Tibial nerve (tissue), 4 donors: ENCODE measurements around the gene NAIP. TPM values are rescaled to one million over a fixed set of nuclear protein-coding genes. Genes with fewer than 3 reads are reported as not detected.
"Not testable (repeated sequence)": the region's sequence is repeated elsewhere in the genome, so short reads cannot be mapped to it uniquely, and the experiment has no call there.

Experiments
- DNase-seq, 2 donors: peaks; one replicate each; pipeline ENCODE4 v3.0.0-alpha.2; 2019; ENCODE audit warnings: low spot score in 2 of 2
- H3K27ac ChIP-seq, 4 donors: fragments of 200-600 bp; sonication (generic) in 3 of 4; one replicate each; pipeline ENCODE4 v1.5.1; 2017 to 2019; ENCODE audit warnings: mild to moderate bottlenecking in 1 of 4
- H3K27me3 ChIP-seq, 2 donors: fragments of 200-600 bp; sonication (generic) in 1 of 2; one replicate each; pipeline versions ENCODE4 v1.5.1 to v1.6.0; 2017 to 2019
- H3K36me3 ChIP-seq, 3 donors: fragments of 200-600 bp; sonication (generic); one replicate each; pipeline ENCODE4 v1.5.1; 2018 to 2019
- H3K4me1 ChIP-seq, 4 donors: fragments of 200-600 bp; sonication (generic) in 3 of 4; one replicate each; pipeline ENCODE4 v1.5.1; 2017 to 2019
- H3K4me3 ChIP-seq, 4 donors: fragments of 200-600 bp; sonication (generic) in 3 of 4; one replicate each; pipeline ENCODE4 v1.5.1; 2017 to 2019; ENCODE audit warnings: mild to moderate bottlenecking in 1 of 4, moderate library complexity in 1 of 4
- H3K9me3 ChIP-seq, 4 donors: fragments of 200-600 bp; sonication (generic) in 3 of 4; one replicate each; pipeline ENCODE4 v1.5.1; 2017 to 2019
- EP300 ChIP-seq, 2 donors: sonication (generic); formaldehyde crosslinking; IDR thresholded peaks; one replicate each; pipeline ENCODE4 v1.6.1; 2017; ENCODE audit warnings: antibody characterized with exemption in 2 of 2, mild to moderate bottlenecking in 1 of 2
- POLR2A ChIP-seq, 2 donors: fragments of 450-650 bp; IDR thresholded peaks; one replicate each; pipeline ENCODE4 v1.6.1; 2017; ENCODE audit warnings: antibody characterized with exemption in 2 of 2, mild to moderate bottlenecking in 2 of 2, moderate library complexity in 2 of 2
- WGBS, 2 donors: methylation state at CpG; one replicate each; pipeline ENCODE4 v1.1.5; 2018; 5-methylcytosine and 5-hydroxymethylcytosine counted together
- total RNA-seq, 4 donors: library from RNA; depleted of rRNA; stranded (reverse); fragments of >200 nt; gene quantifications; one replicate each; pipeline ENCODE4 v1.1.0, GENCODE V29; 2016
- TF ChIP-seq, protein P1 (sequence below), 5 experiments: fragments of 200-600 bp in 3 of 5; fragments of 450-650 bp in 2 of 5; sonication (generic) in 3 of 5; IDR thresholded peaks; one replicate each; pipeline ENCODE4 v1.5.1; 2016 to 2019; ENCODE audit warnings: antibody characterized with exemption in 5 of 5, mild to moderate bottlenecking in 3 of 5, moderate library complexity in 2 of 5

The NAIP gene
- total RNA-seq, 4 donors from 2014 or later = 29.6 to 42.0 (median 35.5) TPM

DNA sequence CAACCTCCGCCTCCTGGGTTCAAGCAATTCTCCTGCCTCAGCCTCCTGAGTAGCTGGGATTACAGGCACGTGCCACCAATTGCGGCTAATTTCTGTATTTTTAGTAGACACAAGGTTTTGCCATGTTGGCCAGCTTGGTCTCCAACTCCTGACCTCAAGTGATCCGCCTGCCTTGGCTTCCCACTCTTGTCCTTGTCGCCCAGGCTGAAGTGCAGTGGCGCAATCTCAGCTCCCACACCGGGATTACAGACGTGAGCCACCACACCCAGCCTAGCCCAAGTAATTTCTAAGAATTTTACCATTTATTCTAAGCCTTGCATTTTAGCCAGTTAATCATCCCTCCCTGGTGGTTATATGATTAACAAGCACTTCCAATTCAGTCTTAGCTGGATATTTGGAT, 11.0 kb downstream of the NAIP start:
- DNase-seq = no peak
- Histone ChIP-seq H3K27ac (no peak overlapping the region), H3K9me3 (no peaks in the 10 kb centered on the region), H3K36me3 (no peaks in the 10 kb centered on the region), H3K27me3 (no peaks in the 10 kb centered on the region), H3K4me1 (no peaks in the 10 kb centered on the region), H3K4me3 (no peak overlapping the region)
- TF ChIP-seq POLR2A (IDR thresholded peaks at IDR 0.05) (no peak), EP300 (IDR thresholded peaks at IDR 0.05) (no peak)
- TF ChIP-seq, protein P1, sequence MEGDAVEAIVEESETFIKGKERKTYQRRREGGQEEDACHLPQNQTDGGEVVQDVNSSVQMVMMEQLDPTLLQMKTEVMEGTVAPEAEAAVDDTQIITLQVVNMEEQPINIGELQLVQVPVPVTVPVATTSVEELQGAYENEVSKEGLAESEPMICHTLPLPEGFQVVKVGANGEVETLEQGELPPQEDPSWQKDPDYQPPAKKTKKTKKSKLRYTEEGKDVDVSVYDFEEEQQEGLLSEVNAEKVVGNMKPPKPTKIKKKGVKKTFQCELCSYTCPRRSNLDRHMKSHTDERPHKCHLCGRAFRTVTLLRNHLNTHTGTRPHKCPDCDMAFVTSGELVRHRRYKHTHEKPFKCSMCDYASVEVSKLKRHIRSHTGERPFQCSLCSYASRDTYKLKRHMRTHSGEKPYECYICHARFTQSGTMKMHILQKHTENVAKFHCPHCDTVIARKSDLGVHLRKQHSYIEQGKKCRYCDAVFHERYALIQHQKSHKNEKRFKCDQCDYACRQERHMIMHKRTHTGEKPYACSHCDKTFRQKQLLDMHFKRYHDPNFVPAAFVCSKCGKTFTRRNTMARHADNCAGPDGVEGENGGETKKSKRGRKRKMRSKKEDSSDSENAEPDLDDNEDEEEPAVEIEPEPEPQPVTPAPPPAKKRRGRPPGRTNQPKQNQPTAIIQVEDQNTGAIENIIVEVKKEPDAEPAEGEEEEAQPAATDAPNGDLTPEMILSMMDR (IDR thresholded peaks at IDR 0.05) = no peak
- whole genome bisulfite sequencing, 2 donors = 81 to 90% methylated on average over 8 of the region's 8 CpGs

DNA sequence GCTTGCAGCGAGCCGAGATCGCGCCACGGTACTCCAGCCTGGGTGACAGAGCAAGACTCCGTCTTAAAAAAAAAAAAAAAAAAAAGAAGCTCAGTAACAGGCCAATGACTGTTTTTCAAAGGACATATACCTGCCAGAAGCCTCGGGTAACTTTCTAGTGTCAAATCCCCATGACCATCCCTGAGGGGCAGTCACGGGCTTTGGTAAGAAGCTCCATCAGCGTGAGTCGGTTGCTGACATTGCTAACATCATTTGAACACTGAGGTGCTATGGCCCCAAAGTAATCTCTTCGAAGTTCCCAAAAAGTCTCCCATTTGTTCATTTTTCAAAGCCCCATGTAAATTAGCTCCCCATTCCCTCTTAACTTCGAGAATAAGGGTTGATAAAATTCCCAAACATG, 11.6 kb downstream of the NAIP start:
- H3K4me1 ChIP-seq = no peaks in the 10 kb centered on the region
- 83 to 90% methylated on average over 12 of the region's 12 CpGs for WGBS, 2 donors
- no peaks in the 10 kb centered on the region for H3K27me3 ChIP-seq
- TF ChIP-seq POLR2A (IDR thresholded peaks at IDR 0.05) = no peak
- TF ChIP-seq, protein P1 (IDR thresholded peaks at IDR 0.05) = no peak
- no peak for TF ChIP-seq EP300 (IDR thresholded peaks at IDR 0.05)
- H3K4me3 ChIP-seq = no peak overlapping the region
- H3K36me3 ChIP-seq = no peaks in the 10 kb centered on the region
- no peaks in the 10 kb centered on the region for H3K9me3 ChIP-seq
- no peak for DNase-seq
- no peak overlapping the region for H3K27ac ChIP-seq

DNA sequence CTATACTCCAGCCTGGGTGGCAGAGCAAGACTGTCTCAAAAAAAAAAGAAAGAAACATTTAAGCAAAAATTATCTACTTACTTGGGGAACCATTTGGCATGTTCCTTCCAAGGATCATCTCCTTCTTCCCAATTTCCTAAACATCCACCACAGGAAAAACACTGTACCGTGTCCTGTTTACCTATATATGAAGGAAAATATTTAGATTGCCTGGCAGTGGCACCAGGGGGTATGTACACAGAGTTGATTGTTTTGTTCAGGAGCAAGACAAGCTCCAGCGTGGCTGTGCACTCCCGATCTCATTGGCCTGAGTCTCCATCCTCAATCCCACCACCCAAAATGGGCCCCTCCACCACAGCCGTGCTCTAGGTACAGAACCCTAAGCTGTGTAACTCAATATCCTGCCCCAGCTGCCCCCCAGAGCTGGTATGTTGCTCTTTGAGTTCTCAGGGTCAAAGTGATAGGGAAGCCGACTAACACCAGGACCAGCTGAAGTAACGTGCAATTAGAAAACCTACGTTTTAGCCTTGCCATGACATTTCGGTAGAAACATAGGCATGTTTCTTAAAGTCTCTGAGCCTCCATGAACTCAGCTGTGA, 13.8 kb downstream of the NAIP start:
- WGBS, 2 donors = 78 to 82% methylated on average over 8 of the region's 8 CpGs
- no peak for DNase-seq

DNA sequence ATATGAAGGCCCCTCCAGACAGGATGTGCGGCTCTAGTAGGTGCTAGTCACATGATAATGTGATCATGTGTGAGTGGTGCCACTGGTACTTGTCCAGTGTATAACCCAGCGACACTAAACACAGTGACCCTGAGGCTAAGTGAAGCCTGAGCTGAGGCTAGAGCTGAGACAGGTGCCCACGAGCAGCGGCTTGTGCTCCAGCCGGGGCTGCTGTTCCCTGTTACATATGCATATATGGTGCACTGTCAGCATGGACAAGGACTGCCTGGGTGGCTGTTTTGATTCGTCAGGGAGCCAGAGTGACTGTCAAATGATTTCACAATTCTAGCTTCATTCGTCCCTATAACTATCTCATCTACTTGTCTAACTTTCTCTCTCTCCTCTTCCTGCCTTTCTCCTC, 18.2 kb downstream of the NAIP start:
- not testable (repeated sequence) for H3K4me3 ChIP-seq, H3K27me3 ChIP-seq, H3K9me3 ChIP-seq, H3K36me3 ChIP-seq, H3K4me1 ChIP-seq, DNase-seq, H3K27ac ChIP-seq
- WGBS, 2 donors = 85% methylated on average over 3 of the region's 7 CpGs; no CpG with 5 or more reads in 1 of the 2 donors

More for the DNA sequence above, 13.8 kb downstream of the NAIP start:
- H3K36me3 ChIP-seq = no peaks in the 10 kb centered on the region
- H3K27me3 ChIP-seq = no peaks in the 10 kb centered on the region
- no peaks in the 10 kb centered on the region for H3K4me1 ChIP-seq
- no peak overlapping the region for H3K4me3 ChIP-seq
- TF ChIP-seq POLR2A (IDR thresholded peaks at IDR 0.05) (no peak), EP300 (IDR thresholded peaks at IDR 0.05) (no peak)
- TF ChIP-seq, protein P1 (IDR thresholded peaks at IDR 0.05) = no peak
- H3K27ac ChIP-seq = no peak overlapping the region
- no peaks in the 10 kb centered on the region for H3K9me3 ChIP-seq

DNA sequence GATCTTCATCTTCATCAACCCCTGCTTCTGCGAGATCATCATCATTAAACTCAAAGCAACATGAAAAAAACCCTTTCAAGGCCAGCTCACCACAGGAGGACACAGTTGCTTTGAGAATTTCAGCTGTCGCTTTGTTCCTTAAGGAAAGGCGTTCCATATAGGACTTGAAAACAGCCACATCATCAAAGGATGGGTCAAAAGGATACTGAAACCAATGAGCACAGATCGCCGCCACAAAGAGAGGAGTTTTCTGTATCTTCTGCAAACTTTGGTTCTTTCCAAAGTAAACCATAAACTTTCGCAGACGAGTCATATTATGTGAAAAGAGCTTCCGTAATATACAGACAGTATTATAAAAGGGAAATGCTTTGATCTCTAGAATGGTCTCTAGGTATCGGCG, 40.3 kb downstream of the NAIP start:
- not testable (repeated sequence) for H3K27me3 ChIP-seq, H3K9me3 ChIP-seq, H3K36me3 ChIP-seq, H3K4me1 ChIP-seq, H3K27ac ChIP-seq, DNase-seq, H3K4me3 ChIP-seq
- WGBS, 2 donors = no CpG with 5 or more reads among the region's 10 CpGs

DNA sequence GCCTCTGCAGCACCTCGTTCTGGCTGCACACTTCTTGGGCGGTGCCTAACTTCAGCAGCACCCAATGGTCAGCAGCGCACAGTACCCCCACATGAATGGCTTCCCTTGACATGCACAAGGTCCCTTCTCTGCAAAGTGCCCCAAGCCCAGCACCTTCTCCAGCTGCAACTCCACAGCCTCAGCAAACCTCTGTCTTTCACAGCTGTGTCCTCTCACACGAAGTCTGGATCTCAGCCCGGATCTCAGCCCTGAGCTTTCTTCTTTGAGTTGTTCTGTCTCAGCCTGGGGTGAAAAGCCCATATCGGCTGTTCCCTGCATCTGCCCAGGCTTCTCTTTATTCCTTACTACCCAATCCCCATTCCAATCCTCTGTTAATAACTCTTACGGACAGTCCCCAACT, 57.9 kb downstream of the NAIP start:
- WGBS, 2 donors = no CpG with 5 or more reads among the region's 7 CpGs
- not testable (repeated sequence) for H3K27ac ChIP-seq, H3K36me3 ChIP-seq, H3K4me1 ChIP-seq, H3K27me3 ChIP-seq, H3K4me3 ChIP-seq, H3K9me3 ChIP-seq, DNase-seq

DNA sequence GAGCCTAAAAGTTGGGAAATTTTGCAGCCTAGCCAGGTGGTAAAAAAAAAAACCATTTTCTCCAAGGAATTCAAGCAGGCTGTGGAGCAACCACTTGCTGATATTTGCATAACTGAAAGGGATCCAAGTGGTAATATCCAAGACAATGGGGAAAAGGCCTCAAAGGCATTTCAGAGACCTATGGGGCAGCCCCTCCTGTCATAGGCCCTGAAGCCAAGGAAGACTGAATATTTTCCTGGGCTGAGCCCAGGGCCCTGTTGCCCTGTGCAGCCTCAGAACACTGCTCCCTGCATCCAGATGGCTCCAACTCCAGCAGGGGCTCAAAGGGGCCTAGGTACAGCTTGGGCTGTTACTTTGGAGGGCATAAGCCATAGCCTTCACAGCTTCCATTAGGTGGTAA, 60.6 kb downstream of the NAIP start:
- not testable (repeated sequence) for H3K36me3 ChIP-seq, H3K4me1 ChIP-seq, H3K27me3 ChIP-seq, DNase-seq, H3K4me3 ChIP-seq, H3K9me3 ChIP-seq, H3K27ac ChIP-seq

DNA sequence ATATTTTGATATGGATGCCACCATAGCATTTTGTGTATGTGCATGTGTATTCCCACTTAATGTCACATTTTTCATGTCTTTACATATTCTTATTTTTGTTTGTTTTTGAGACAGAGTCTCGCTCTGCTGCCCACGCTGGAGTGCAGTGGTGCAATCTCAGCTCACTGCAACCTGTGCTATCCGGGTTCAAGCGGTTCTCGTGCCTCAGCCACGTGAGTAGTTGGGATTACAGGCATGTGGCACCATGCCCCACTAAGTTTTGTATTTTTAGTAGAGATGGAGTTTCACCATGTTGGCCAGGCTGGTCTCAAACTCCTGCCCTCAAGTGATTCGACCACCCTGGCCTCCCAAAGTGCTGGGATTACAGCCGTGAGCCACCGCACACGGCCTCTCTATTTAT, 72.1 kb downstream of the NAIP start:
- H3K9me3 ChIP-seq, H3K36me3 ChIP-seq, H3K27me3 ChIP-seq, H3K4me1 ChIP-seq, H3K27ac ChIP-seq, DNase-seq, H3K4me3 ChIP-seq: not testable (repeated sequence)
- WGBS, 2 donors = no CpG with 5 or more reads among the region's 10 CpGs

DNA sequence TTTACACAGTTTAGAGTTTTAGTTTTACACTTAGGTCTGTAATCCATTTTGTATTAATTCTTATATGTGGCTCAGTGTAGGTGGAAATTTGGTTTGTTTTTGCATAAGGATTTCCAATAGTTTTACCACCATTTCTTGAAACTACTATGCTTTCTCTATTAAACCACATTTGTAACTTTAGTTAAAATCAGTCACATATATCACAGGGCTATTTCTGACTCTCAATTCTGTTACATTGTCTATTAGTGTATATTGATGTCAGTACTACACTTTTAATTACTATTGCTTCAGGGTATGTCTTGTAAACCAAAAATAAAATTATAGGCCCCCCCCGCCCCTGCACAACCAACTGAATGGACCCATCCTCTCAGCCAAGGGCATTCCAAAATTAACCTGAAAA, 92.6 kb downstream of the NAIP start:
- not testable (repeated sequence) for H3K27ac ChIP-seq, H3K4me1 ChIP-seq, DNase-seq, H3K36me3 ChIP-seq, H3K27me3 ChIP-seq, H3K4me3 ChIP-seq, H3K9me3 ChIP-seq
- no CpG with 5 or more reads among the region's 1 CpG for WGBS, 2 donors

DNA sequence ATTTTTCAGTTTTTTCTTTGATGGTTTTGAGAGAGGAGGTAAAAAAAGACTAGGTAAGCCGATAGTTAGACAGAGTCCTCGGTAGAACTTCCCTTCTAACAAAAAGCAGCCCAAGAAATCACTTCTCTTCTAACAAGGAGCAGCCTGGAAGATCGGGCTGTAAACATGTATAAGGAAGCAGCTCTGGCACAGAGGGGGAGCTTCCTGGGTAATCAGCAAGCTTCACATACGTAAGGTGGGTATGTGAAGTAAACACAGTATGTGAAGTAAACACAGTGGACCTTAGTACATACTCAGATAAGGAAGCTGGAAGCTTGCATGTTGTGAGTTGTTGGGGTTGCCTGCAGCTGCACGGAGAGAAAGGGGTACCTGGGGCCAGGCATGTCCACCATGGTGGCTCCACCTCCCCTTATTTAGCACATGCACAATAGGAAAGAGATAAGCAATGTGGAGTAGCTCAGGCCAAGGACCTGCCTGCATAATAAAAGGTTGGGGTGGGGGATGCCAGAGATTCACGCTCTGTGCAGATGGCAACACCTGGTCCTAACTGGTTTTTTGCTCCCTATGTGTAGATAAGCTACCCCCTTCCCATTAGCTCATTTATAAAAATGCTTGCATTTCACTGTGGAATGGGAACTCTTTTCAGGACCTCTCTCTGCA, 93.3 kb downstream of the NAIP start:
- not testable (repeated sequence) for H3K27me3 ChIP-seq, H3K4me1 ChIP-seq, H3K9me3 ChIP-seq, DNase-seq, H3K27ac ChIP-seq, H3K4me3 ChIP-seq, H3K36me3 ChIP-seq
- WGBS, 2 donors = no CpG with 5 or more reads among the region's 6 CpGs

DNA sequence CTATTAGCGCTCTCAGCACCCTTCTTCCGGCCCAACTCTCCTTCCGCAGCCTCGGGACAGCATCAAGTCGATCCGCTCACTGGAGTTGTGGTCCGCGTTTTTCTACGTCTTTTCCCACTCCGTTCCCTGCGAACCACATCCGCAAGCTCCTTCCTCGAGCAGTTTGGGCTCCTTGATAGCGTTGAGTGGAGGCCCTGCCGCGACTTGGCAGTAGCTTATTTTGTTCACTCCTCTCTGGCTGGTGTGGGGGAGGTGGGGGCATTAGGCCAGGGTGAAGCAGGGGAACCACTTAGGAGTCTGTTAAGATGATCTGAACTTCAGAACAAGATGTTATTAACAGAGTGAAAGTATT, 100.0 kb downstream of the NAIP start:
- not testable (repeated sequence) for H3K27ac ChIP-seq, DNase-seq, H3K9me3 ChIP-seq, H3K4me1 ChIP-seq, H3K36me3 ChIP-seq, H3K27me3 ChIP-seq, H3K4me3 ChIP-seq
- WGBS, 2 donors = no CpG with 5 or more reads among the region's 16 CpGs
